Left lobe of liver (tissue), 2 donors: ENCODE data around the gene RHOF. TPM values are rescaled to one million over a fixed set of nuclear protein-coding genes. Genes with fewer than 3 reads are reported as not detected.

Experiments
- ATAC-seq: fragments of 200-7000 bp; cut with Tn5 transposase; one replicate; pipeline ENCODE4 v1.9.1; 2020; ENCODE audit warnings: mild to moderate bottlenecking, moderate library complexity
- DNase-seq: peaks from one replicate; pipeline ENCODE4 v3.0.0-alpha.2; 2020; ENCODE audit warnings: low spot score
- total RNA-seq: library from RNA; stranded (reverse); gene quantifications from one replicate; pipeline ENCODE4 v1.2.1, GENCODE V29; 2021
- donor health status: DM: no; HTN: no; CAD: no; lungs with moderate emphysema.
- donor health status: DM: no; HTN: yes; CAD: no.

Gene RHOF
- total RNA-seq, 1 donor from 2014 or later, result 7.9 TPM

GRCh38 chr12:121806009-121806545 is 12.6 kb upstream of the RHOF start:
- DNase-seq, result peak; percentile 50
- peak; percentile 2 for ATAC-seq

- DNase-seq (no peak), ATAC-seq (no peak)
These were observed 11.9 kb upstream of the RHOF start for GRCh38 chr12:121805171-121806008.

- peak; percentile 1 for ATAC-seq
- DNase-seq, result peak; percentile 71
These were observed 11.1 kb upstream of the RHOF start for GRCh38 chr12:121804417-121805111.

- DNase-seq (peak; percentile 68), ATAC-seq (peak; percentile 5)
These were observed 10.5 kb upstream of the RHOF start, which contains the start of gene SETD1B for GRCh38 chr12:121803861-121804416. Gene SETD1B, plus strand, starts transcription at chr12:121804009. Its CDS starts 729 bp downstream, at chr12:121804738.

- ATAC-seq (peak; percentile 29), DNase-seq (peak; percentile 92)
These were observed 9.6 kb upstream of the RHOF start for GRCh38 chr12:121802843-121803698.

GRCh38 chr12:121802485-121802842 is 9.0 kb upstream of the RHOF start:
- DNase-seq (no peak), ATAC-seq (no peak)

- ATAC-seq, result no peak
- DNase-seq, result no peak
These were observed 8.4 kb upstream of the RHOF start for GRCh38 chr12:121801595-121802484.

GRCh38 chr12:121800694-121801594 is 7.5 kb upstream of the RHOF start:
- ATAC-seq, result peak; percentile 2
- DNase-seq, result peak; percentile 82

GRCh38 chr12:121799842-121800693 is 6.6 kb upstream of the RHOF start:
- DNase-seq (peak; percentile 92), ATAC-seq (peak; percentile 46)

GRCh38 chr12:121799156-121799841 is 5.8 kb upstream of the RHOF start:
- DNase-seq (peak; percentile 79), ATAC-seq (peak; percentile 1)

GRCh38 chr12:121798787-121799155 is 5.3 kb upstream of the RHOF start:
- DNase-seq, result no peak
- ATAC-seq, result no peak

GRCh38 chr12:121797937-121798786 is 4.7 kb upstream of the RHOF start:
- ATAC-seq (peak; percentile 12), DNase-seq (peak; percentile 93)

- DNase-seq, result peak; percentile 100
- ATAC-seq, result peak; percentile 54
These were observed 3.6 kb upstream of the RHOF start for GRCh38 chr12:121796855-121797751.

- DNase-seq (peak; percentile 91), ATAC-seq (peak; percentile 56)
These were observed 1.8 kb upstream of the RHOF start for GRCh38 chr12:121795034-121795968.
